HEK293 (cell line): ENCODE results near the gene DPH7.
A peak's percentile ranks its signal among the peaks of the same experiment; 100 is the strongest.
"Not testable (repeated sequence)": the region's sequence is repeated elsewhere in the genome, so short reads cannot be mapped to it uniquely, and the experiment has no call there.

Experiments
- CTCF ChIA-PET: fragments of 350-600 bp; formaldehyde crosslinking; extraction: SDS; loops from one replicate; lab custom pipeline; 2021; ENCODE audit warnings: antibody characterized with exemption; lab: Yijun Ruan, JAX
- POLR2A ChIA-PET: fragments of 300-600 bp; formaldehyde crosslinking; extraction: SDS; loops from one replicate; lab custom pipeline; 2020; ENCODE audit warnings: antibody characterized with exemption, inconsistent platforms; lab: Yijun Ruan, JAX
- H3K27ac ChIP-seq: fragments of 200-500 bp; sonication (Bioruptor generic); 2 replicates; pipeline ENCODE4 v1.5.1; 2014; ENCODE audit warnings: low read depth, low read length, control low read depth, inconsistent platforms; ENCODE audit errors: extremely low read depth
- H3K36me3 ChIP-seq, 2 experiments: fragments of 200-500 bp in 1 of 2; sonication (Bioruptor generic) in 1 of 2; 1 replicate in 1 of 2; 2 replicates in 1 of 2; pipeline ENCODE4 v1.5.1; 2014 to 2017; ENCODE audit warnings: inconsistent platforms in 2 of 2, low read length in 2 of 2; ENCODE audit not compliant: control insufficient read depth in 2 of 2, insufficient read depth in 1 of 2
- H3K4me1 ChIP-seq: fragments of 200-500 bp; sonication (Bioruptor generic); 2 replicates; pipeline ENCODE4 v1.5.1; 2014; ENCODE audit warnings: mild to moderate bottlenecking, low read length, inconsistent platforms; ENCODE audit not compliant: control insufficient read depth, insufficient read depth
- H3K4me3 ChIP-seq: 2 replicates; pipeline ENCODE4 v1.5.1; 2011; ENCODE audit warnings: low read depth, mild to moderate bottlenecking, control low read depth, low read length, moderate library complexity
- H3K9me3 ChIP-seq: fragments of 200-500 bp; sonication (Bioruptor generic); 2 replicates; pipeline ENCODE4 v1.5.1; 2014; ENCODE audit warnings: low read depth, low read length, inconsistent platforms; ENCODE audit not compliant: control insufficient read depth, insufficient read depth
- GLI2 ChIP-seq: fragments of 450-650 bp; formaldehyde crosslinking; IDR thresholded peaks from 2 replicates; pipeline ENCODE4; 2017; ENCODE audit warnings: missing biosample characterization, missing genetic modification characterization, low read depth, borderline replicate concordance
- KLF10 ChIP-seq: fragments of 450-650 bp; IDR thresholded peaks from 2 replicates; pipeline ENCODE4 v1.5.1; 2018; ENCODE audit warnings: missing biosample characterization, mild to moderate bottlenecking, missing genetic modification characterization
- KLF7 ChIP-seq: fragments of 450-650 bp; formaldehyde crosslinking; IDR thresholded peaks from 2 replicates; pipeline ENCODE4 v1.5.1; 2016; ENCODE audit warnings: missing biosample characterization, missing genetic modification characterization, borderline replicate concordance
- SCRT1 ChIP-seq: fragments of 450-650 bp; formaldehyde crosslinking; IDR thresholded peaks from 2 replicates; pipeline ENCODE4 v1.5.1; 2016; ENCODE audit warnings: missing biosample characterization, missing genetic modification characterization, borderline replicate concordance
- TCF7L2 ChIP-seq: IDR thresholded peaks from 2 replicates; pipeline ENCODE4 v1.6.1; 2011; ENCODE audit warnings: low read depth, mild to moderate bottlenecking, inconsistent platforms, low read length, moderate library complexity, borderline replicate concordance
- ZBTB44 ChIP-seq: fragments of 450-650 bp; IDR thresholded peaks from 2 replicates; pipeline ENCODE4 v1.5.1; 2018; ENCODE audit warnings: missing biosample characterization, mild to moderate bottlenecking, missing genetic modification characterization
- ZBTB7A ChIP-seq: fragments of 450-650 bp; formaldehyde crosslinking; IDR thresholded peaks from 2 replicates; pipeline ENCODE4 v1.5.1; 2016; ENCODE audit warnings: low read depth, missing biosample characterization, missing genetic modification characterization
- ZNF148 ChIP-seq: fragments of 450-650 bp; formaldehyde crosslinking; IDR thresholded peaks from 2 replicates; pipeline ENCODE4 v1.5.0; 2017; ENCODE audit warnings: missing biosample characterization, missing genetic modification characterization, borderline replicate concordance
- ZNF274 ChIP-seq, 2 experiments: fragments of 200-500 bp in 1 of 2; fragments of 450-650 bp in 1 of 2; sonication (Bioruptor generic) in 1 of 2; formaldehyde crosslinking in 1 of 2; IDR thresholded peaks; 2 replicates each; pipeline versions ENCODE4 v1.5.1 to v1.6.1; 2014 to 2016; ENCODE audit warnings: borderline replicate concordance in 1 of 2, inconsistent platforms in 1 of 2, low read length in 1 of 2, missing biosample characterization in 1 of 2, missing genetic modification characterization in 1 of 2
- ZNF529 ChIP-seq: fragments of 450-650 bp; formaldehyde crosslinking; IDR thresholded peaks from 2 replicates; pipeline ENCODE4 v1.5.1; 2017; ENCODE audit warnings: missing genetic modification characterization, missing biosample characterization; ENCODE audit not compliant: insufficient replicate concordance
- ZNF768 ChIP-seq: fragments of 450-650 bp; formaldehyde crosslinking; IDR thresholded peaks from 2 replicates; pipeline ENCODE4 v1.5.1; 2018; ENCODE audit warnings: missing biosample characterization, mild to moderate bottlenecking, missing genetic modification characterization
- TF ChIP-seq, protein P1 (sequence below): fragments of 450-650 bp; formaldehyde crosslinking; conservative IDR thresholded peaks from 2 replicates; pipeline ENCODE4 v1.5.1; 2016; ENCODE audit warnings: low read depth, missing biosample characterization, missing genetic modification characterization
- TF ChIP-seq, protein P2 (sequence below): fragments of 450-650 bp; formaldehyde crosslinking; IDR thresholded peaks from 2 replicates; pipeline ENCODE4 v1.5.1; 2016; ENCODE audit warnings: missing biosample characterization, missing genetic modification characterization

The DPH7 gene

GRCh38 chr9:137578518-137579258 is at the start of gene DPH7 (continued):
- TF ChIP-seq SCRT1 (0 out of 2 replicates have a peak, but pooled peaks have one; percentile 26), ZNF274 (IDR thresholded peaks at IDR 0.05; ENCODE audit: low read length) (no peak), ZNF274 (tag by site-specific recombination; IDR thresholded peaks at IDR 0.05; ENCODE audit: borderline replicate concordance) (no peak), GLI2 (tag by site-specific recombination) (0 out of 2 replicates have a peak, but pooled peaks have one; percentile 17), KLF7 (tag by site-specific recombination) (no peak), ZNF768 (tag by site-specific recombination) (no peak), ZBTB7A (tag by site-specific recombination) (peak; percentile 35; the same call in 1 of the 2 replicates), ZNF148 (no peak), TCF7L2 (no peak), KLF10 (tag by site-specific recombination) (peak; percentile 86), ZNF529 (tag by site-specific recombination) (no peak), ZBTB44 (tag by site-specific recombination) (peak; percentile 81)
- TF ChIP-seq, protein P1, sequence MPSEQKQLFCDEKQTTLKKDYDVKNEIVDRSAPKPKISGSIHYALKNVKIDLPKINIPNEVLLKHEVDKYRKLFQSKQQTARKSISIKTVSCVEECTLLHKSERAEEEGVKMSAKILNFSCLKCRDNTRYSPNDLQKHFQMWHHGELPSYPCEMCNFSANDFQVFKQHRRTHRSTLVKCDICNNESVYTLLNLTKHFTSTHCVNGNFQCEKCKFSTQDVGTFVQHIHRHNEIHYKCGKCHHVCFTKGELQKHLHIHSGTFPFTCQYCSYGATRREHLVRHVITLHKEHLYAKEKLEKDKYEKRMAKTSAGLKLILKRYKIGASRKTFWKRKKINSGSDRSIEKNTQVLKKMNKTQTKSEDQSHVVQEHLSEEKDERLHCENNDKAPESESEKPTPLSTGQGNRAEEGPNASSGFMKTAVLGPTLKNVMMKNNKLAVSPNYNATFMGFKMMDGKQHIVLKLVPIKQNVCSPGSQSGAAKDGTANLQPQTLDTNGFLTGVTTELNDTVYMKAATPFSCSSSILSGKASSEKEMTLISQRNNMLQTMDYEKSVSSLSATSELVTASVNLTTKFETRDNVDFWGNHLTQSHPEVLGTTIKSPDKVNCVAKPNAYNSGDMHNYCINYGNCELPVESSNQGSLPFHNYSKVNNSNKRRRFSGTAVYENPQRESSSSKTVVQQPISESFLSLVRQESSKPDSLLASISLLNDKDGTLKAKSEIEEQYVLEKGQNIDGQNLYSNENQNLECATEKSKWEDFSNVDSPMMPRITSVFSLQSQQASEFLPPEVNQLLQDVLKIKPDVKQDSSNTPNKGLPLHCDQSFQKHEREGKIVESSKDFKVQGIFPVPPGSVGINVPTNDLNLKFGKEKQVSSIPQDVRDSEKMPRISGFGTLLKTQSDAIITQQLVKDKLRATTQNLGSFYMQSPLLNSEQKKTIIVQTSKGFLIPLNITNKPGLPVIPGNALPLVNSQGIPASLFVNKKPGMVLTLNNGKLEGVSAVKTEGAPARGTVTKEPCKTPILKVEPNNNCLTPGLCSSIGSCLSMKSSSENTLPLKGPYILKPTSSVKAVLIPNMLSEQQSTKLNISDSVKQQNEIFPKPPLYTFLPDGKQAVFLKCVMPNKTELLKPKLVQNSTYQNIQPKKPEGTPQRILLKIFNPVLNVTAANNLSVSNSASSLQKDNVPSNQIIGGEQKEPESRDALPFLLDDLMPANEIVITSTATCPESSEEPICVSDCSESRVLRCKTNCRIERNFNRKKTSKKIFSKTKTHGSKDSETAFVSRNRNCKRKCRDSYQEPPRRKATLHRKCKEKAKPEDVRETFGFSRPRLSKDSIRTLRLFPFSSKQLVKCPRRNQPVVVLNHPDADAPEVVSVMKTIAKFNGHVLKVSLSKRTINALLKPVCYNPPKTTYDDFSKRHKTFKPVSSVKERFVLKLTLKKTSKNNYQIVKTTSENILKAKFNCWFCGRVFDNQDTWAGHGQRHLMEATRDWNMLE (tag by site-specific recombination) = peak; percentile 84
- TF ChIP-seq, protein P2, sequence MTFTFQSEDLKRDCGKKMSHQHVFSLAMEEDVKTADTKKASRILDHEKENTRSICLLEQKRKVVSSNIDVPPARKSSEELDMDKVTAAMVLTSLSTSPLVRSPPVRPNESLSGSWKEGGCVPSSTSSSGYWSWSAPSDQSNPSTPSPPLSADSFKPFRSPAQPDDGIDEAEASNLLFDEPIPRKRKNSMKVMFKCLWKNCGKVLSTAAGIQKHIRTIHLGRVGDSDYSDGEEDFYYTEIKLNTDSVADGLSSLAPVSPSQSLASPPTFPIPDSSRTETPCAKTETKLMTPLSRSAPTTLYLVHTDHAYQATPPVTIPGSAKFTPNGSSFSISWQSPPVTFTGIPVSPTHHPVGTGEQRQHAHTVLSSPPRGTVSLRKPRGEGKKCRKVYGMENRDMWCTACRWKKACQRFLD (tag by site-specific recombination) = peak; percentile 86

DNA sequence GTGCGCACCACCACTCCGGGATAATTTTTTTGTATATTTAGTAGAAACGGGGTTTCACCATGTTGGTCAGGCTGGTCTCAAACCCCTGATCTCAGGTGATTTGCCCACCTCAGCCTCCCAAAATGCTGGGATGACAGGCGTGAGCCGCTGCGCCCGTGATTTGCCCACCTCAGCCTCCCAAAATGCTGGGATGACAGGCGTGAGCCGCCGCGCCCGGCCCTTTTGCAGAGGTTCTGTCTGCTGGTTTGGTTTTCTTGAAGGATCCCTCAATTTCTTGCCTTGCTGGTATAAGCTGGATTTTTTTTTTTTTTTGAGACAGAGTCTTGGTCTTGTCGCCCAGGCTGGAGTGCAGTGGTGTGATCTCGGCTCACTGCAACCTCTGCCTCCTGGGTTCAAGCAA is 48.7 kb upstream of the DPH7 start:
- H3K9me3 ChIP-seq, H3K36me3 ChIP-seq, H3K27ac ChIP-seq, H3K4me3 ChIP-seq, H3K4me1 ChIP-seq, CTCF ChIA-PET: not testable (repeated sequence)
- POLR2A ChIA-PET = interaction anchor here (1.5 kb wide), 1 partner anchor 36 kb away, joined by 3 read pairs; no protein-coding TSS in a partner anchor
